ENCODE measurements around the gene HAPLN3.

Gene HAPLN3

GRCh38 chr15:88878720-88879184 lies 16.6 kb downstream of the HAPLN3 start:
- DNase-seq (ENCODE audit: low read depth) = peak; percentile 66
- peak; percentile 88 for TF ChIP-seq CTCF (conservative IDR thresholded peaks at IDR 0.05; ENCODE audit: low read depth, low read length)
- H3K4me3 ChIP-seq (ENCODE audit: low read depth, low read length) = no peak overlapping the region

GRCh38 chr15:88877906-88878305 lies 17.4 kb downstream of the HAPLN3 start:
- no peak for TF ChIP-seq CTCF (conservative IDR thresholded peaks at IDR 0.05; ENCODE audit: low read depth, low read length)
- no peak for DNase-seq (ENCODE audit: low read depth)
- no peak overlapping the region for H3K4me3 ChIP-seq (ENCODE audit: low read depth, low read length)

GRCh38 chr15:88877415-88877814 lies 17.9 kb downstream of the HAPLN3 start:
- TF ChIP-seq CTCF (conservative IDR thresholded peaks at IDR 0.05; ENCODE audit: low read depth, low read length) = no peak
- no peak for DNase-seq (ENCODE audit: low read depth)

GRCh38 chr15:88876573-88876972 lies 18.8 kb downstream of the HAPLN3 start:
- no peak for DNase-seq (ENCODE audit: low read depth)
- H3K4me3 ChIP-seq (ENCODE audit: low read depth, low read length) = no peak overlapping the region
- no peak for TF ChIP-seq CTCF (conservative IDR thresholded peaks at IDR 0.05; ENCODE audit: low read depth, low read length)

More at GRCh38 chr15:88877415-88877814, 17.9 kb downstream of the HAPLN3 start:
- no peak overlapping the region for H3K4me3 ChIP-seq (ENCODE audit: low read depth, low read length)

- H3K4me3 ChIP-seq (ENCODE audit: low read depth, low read length) = no peak overlapping the region
- no peak for DNase-seq (ENCODE audit: low read depth)
- no peak for TF ChIP-seq CTCF (conservative IDR thresholded peaks at IDR 0.05; ENCODE audit: low read depth, low read length)
Measured at GRCh38 chr15:88874684-88875083, 20.7 kb downstream of the HAPLN3 start.

- no peak for TF ChIP-seq CTCF (conservative IDR thresholded peaks at IDR 0.05; ENCODE audit: low read depth, low read length)
- no peak overlapping the region for H3K4me3 ChIP-seq (ENCODE audit: low read depth, low read length)
- DNase-seq (ENCODE audit: low read depth) = no peak
Measured at GRCh38 chr15:88874275-88874674, 21.1 kb downstream of the HAPLN3 start.

- no peak overlapping the region for H3K4me3 ChIP-seq (ENCODE audit: low read depth, low read length)
- no peak for TF ChIP-seq CTCF (conservative IDR thresholded peaks at IDR 0.05; ENCODE audit: low read depth, low read length)
- DNase-seq (ENCODE audit: low read depth) = no peak
Measured at GRCh38 chr15:88873786-88874185, 21.6 kb downstream of the HAPLN3 start.
